ENCODE results near the gene RAB23.

GRCh38 chr6:57177545-57178265 is 44.4 kb downstream of the RAB23 start:
- TF ChIP-seq POLR2A (IDR thresholded peaks at IDR 0.05; ENCODE audit: low read length) (no peak), GATA1 (IDR thresholded peaks at IDR 0.05; ENCODE audit: low read depth, low read length) (no peak)

Measured in erythroblast (primary cell).